Right renal pelvis (tissue), 4 donors: Measurements from ENCODE around the gene TIMM23. TPM values are rescaled to one million over a fixed set of nuclear protein-coding genes. Genes with fewer than 3 reads are reported as not detected.
"Not testable (repeated sequence)": the region's sequence is repeated elsewhere in the genome, so short reads cannot be mapped to it uniquely, and the experiment has no call there.

ENCODE experiments used
- DNase-seq, 4 donors: peaks; one replicate each; pipeline ENCODE4 v3.0.0-alpha.2; 2013; ENCODE audit warnings: low read depth in 4 of 4, low spot score in 3 of 4, missing footprints in 1 of 4
- polyA plus RNA-seq, 4 donors: library from polyadenylated mRNA; unstranded; fragments of 120-200 nt; gene quantifications; one replicate each; pipeline ENCODE4 v1.2.1, GENCODE V29; 2013; ENCODE audit not compliant: insufficient read length in 4 of 4

TIMM23 gene
- polyA plus RNA-seq, 4 donors: 66.1 to 73.2 (median 68.1) TPM

DNA sequence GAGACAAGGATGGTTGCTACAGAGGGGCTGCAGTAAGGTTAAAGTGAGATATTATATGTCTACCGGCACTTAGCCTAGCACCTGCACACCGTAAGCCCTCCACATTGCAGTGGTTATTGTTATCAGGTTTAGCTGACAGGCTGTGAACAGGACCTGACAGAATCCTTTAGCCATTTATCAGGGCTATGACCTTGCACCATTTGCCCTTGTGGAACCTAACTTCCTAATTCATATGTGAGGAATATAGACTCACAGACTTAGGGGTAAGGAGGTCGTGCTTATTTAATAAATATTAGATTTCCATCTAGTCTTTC, 48.0 kb downstream of the TIMM23 start:
- DNase-seq: no peak

DNA sequence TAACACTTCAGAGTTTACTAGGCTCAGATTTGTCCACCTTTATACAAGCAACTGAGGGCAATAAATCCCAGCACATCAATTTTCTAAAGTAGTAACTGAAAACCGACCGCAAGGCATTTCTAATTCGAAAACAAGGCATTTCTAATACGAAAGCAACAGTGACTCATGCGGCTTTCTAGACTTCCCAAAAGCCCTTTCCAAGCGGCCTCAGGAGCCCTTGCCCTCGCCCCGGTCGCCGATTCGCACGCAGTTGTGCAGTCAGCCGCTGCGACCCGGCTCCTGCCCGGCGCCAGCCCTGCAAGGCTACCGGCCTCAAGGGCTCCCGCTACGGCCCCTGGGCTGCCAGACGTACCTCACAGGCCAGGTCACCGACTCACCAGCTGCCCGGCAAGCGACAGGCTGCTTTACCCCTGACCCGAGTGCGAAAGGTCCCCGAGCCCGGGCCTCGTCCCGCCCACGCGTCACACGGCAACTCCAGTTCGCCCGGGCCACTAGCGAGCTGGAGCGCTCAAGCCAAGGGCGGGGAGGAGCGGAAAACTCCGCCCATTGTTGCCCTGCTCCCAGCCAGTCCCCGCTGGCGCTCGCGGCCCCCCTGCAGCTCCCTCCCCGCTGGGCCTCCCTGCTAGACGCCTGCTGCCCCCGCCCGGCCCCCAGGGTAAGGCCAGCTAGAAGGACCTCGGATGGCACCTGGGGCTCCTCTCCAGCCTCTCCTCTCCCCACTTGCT, 50.9 kb downstream of the TIMM23 start:
- peak; percentile 59 to 73 (median 68) for DNase-seq

DNA sequence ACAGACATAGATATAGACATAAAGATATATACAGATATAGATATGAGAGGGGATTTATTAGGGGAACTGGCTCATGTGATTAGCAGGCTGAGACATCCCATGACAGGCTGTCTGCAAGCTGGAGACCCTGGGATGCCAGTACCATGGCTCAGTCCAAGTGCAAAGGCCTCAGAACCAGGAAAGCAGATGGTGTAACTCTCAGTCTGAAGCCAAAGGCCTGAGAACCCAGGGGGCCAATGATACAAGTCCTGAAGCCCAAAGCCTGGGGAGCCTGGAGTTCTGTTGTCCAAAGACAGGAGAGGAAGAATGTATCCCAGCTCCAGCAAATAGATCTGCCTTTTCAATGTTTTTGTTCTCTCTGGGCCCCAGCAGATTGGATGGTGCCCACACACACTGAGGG, 52.7 kb downstream of the TIMM23 start:
- DNase-seq: no peak

DNA sequence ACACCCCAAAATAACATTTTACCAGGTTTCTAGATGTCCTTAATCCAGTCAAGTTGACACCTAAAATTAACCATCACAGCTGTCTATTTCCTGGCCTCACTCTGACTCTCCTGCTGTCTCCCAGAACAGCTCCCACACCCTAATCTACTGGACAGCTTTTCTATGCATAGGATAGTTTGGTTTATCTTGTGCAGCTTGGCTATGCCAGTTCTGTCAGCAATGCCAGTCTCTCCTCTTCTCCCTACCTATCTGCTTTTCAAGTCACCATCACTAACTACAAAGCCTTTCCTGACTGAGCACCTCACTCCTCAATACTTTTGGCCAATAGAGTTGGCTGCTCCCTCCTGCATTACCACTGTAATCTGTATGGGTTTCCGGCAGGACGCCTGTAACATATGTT, 53.1 kb downstream of the TIMM23 start:
- DNase-seq: no peak

DNA sequence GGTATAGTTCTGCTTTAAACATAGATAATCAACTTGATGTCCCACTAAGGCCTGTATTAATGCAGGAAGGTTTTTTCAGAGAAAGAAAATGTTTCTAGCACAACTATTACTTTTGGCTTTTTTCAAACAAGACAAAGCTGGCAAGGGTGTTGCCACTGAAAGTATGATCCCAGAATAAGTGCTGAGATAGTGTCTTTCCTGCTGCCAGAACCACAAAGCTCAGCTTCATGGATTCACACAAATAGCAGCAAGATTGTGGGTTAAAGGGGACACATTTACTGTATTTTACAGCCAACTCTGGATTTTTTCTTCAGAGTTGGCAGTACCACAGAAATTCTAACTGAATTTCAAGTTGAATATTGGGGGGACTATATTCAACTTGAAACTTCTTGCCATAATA, 53.8 kb downstream of the TIMM23 start:
- DNase-seq: no peak

DNA sequence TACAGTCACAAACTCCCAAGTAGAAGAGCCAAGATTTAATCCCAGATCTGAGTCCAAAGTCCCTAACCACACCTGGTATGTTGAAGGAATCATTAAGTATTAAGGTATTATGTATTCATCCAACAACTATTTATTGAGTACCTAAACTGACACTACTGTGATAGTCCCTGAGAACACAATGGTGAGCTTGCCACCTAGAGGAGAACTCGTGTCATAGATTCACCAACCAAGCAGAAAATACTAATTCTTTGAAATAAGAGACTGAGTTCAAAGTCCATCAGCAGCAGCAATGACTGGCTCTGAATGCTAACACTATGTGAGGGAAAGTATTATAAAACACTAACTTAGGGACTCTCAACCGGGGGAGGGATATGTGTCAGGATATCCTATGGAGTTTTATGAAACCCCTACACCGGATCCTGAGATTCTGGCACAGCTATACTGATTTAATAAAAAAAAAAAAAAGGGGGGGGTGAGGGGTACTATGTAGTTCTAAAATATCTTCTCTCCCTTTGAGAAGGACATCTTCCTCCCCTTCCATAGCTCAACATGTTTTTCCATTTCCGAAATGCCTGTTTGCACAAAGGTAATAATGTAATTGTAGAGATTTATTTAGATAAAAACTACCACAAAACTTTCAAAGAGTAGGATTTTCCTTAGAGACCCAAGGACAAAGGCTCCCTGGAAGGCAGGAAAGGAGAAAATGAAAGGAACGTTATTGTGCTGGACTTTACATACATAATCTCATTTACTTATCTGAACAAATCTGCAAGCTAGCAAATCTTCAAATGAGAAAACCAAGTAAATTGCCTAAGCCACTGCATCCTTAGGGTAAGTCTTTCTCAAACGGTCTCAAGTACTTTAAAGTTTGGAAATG, 56.5 kb downstream of the TIMM23 start:
- DNase-seq: peak in 2 of 4 donors; percentile 26 to 40

DNA sequence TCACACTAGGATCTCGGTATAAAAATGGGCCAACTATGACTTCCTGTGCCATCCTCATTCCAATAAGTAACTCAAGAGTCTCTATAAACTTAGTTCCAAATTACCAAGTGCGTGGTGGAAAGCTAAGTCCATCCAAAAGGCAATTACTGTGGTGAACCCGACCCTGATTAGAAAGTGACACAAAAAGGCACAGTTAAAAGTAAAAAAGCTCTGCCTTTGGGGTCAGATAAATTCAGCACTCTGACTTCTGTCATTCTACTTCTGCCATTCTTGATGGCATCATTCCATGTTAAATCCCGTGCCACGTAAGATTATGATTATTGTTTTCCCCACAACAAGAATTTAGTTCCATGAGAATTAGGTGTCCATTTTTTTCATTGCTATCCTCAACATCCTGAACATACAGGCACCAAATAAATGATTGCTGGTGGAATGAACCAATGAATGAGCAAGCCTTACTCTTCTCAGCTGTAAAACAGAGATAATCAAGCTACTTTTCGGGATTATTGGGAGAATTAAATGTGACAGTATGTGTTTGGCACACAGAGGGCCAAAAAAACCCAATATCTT, 57.3 kb downstream of the TIMM23 start:
- no peak for DNase-seq

DNA sequence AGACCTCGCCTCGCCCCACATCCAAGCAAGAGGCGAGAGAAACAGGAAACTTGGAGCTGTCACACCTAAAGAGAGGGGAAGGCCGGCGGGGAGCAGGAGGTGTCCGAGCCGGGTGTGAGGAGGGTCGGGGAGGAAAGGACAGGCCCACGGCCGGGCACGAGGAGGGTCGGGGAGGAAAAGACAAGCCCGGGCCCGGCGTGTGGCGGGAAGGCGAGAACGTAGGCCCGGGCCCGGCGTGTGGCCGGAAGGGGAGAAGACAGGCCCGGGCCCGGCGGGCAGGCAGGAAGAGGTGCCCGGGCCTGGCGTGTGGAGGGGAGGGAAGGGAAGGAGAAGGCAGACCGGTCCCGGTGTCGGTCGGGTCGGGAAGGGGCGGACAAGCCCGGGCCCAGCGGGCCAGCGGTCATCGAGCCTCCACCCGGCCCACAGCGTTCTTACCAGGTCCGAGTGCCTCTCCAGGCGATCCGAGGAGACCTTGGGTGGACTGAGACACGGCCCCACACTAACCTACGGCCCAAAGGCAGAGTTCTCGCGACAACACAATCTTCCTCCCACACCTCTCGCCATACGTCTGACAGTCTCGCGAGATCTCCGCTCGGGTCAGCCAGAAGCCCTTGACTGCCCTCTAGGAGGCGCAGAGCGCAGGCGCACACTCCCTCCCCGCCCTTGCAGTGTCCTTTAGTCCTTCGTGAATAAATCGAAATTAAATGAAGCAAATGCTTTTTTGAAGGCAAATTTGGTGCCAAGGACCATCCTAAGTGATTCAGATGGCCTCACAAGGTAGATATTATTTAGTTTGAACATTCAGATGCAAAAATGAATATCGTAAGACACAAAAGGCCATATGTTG, 58.0 kb downstream of the TIMM23 start, which contains the start of gene NCOA4:
TSS of gene NCOA4 (minus strand) at position 533 of the 847 bp plus-strand sequence. CDS start 13,943 bp downstream, outside the sequence.
- peak; percentile 95 to 96 (median 96) for DNase-seq

DNA sequence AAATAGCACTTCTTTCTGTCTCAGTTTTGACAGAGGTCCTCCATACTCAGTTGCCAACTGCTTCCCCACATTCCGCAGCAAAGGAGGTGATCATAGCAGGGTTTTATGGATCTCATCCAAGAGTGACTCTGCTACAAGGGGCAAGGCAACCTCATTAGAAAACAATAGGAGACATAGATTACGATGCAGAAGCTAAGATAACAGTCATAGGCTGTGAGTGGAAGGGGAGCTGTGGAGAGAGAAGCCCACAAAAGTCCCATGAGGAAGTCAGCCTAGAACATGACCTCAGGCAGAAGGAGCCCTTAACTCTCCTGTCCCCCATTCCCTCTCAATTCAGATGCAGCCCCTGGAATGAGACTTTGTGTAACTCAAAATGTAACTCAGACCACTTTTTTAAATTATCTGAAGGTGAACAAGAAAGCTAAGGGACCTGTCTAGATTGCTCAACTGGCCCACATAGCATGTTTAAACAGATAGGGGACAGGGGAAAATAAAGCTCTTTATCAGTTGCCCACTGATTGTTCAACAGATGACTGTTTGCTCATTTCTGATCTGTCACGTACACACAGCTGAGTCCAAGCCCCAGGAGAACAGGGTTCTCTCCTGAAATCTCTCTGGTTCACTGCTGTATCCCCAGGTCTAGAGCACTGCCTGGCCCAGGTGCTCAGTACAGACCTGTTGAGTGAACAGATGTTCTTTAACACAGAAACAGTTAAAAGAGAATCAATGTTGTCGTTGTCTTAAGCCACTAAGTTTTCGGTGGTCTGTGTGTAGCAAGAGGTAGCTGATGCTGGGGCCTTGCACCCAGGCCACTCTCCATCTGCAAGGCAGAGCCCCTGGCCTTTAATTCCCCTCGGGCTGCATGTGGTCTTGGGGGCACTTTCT, 59.6 kb downstream of the TIMM23 start:
- no peak for DNase-seq

DNA sequence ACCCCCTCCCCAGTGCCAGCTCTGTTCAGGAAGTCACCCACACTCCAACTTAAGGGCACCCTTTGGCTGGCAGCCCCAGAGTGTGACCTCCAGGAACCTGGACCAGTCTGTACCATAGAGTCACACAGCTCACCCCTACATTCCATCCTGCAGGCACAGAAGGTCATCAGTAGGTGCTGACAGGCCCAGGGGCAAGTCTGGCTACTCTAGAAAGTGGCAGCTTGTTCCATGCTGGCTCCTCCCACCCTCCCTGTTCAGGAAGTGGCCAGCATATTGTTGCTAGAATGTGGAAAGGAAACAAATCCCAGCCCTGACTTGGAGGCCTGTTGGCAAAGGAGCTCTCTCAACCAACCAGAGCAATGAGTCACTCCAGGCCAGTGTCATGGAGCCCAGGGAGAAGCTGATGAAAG, 61.3 kb downstream of the TIMM23 start:
- no peak for DNase-seq

DNA sequence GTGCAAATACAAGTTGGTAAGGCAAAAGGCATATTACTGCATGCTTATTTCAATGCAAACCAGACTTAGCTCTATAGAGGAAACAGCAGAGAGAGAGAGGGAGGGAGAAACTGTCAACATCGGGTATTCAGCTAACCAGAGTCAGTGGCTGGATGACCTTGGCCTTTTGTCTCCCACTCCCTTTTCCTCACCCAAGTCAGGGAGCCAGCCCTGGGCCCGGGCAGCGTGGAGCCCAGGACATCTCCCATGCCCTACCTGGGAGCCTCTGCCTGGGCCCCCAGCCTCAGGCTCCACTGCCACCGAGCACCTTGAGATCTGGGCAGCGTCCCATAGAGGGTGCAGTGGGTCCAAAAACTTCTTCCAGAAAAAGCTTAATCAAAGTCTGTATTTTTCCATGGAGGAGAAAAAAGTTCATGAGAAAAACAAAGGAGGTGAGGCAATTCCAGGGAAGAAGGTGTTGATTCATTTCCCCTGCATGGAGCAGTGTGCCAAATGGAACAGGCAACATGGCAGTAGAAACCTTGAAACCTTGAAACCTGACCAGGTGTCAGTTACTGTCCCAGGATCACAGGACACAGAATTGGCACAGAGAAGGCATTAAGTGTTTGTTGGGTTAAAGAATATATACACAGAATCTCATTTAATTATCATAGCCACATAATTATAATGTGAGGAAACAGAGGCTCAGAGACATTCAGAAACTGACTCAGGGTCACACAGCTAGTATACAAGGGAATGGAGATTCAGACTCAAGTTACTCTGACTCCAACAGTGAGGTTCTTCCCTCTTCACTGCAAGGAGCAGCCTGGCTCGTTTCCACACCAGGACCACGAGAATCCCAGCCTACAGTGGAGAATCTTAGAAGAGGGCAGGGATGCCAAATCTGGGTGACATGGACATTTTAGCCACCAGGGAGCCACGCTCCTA, 63.9 kb downstream of the TIMM23 start:
- DNase-seq: no peak

DNA sequence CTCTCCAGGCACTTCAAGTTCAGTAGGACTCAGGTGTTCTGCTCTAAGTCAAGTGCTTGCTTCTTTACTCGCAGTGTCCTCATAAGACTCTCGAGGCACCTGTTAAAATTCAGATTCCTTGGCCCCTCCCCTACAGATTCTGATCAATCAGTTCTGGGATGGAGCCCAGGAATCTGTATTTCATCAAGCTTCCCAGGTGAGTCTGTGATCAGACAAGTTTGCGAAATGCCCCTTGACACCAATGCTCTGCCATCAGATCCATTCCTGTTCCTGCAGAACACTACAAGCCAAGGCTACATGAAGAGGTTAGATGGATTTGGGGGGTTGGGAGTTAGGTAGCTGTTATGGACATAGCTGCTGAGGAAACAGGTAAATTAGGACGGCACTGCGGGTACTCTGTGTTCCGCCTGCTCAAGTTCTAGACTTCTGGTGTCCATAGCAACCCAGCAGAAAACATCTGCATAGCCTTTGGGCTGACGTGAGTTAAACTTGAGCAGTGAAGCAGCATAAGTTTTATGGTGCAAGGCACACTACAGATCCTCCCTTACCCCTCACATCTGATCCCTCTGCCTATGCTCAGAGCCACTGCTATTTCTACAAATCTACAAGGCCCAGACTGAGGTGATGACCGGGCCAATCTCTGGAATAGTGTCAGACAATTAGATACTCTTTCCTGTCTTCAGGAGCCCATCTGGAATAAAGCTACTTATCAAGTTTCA, 65.0 kb downstream of the TIMM23 start:
- DNase-seq: peak in 2 of 4 donors; percentile 9 to 54

DNA sequence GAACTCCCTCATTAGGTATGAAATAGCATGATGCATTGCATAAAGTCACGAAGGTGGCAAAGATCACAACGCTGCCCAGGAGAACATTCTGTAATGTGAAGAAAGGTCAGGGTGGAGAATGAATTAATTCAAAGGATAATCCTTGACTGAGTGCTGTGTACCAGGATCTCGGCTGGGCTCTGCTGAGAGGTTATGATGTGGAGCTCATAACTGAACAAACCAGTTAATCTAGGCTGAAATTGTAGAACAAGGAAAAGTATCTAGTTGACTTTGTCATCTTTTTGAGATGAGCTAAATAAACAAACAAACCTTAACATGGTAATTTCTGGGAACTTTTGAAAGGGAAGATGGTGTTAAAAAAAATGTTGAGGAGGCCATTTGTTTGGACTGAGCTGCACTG, 67.7 kb downstream of the TIMM23 start:
- DNase-seq: no peak

DNA sequence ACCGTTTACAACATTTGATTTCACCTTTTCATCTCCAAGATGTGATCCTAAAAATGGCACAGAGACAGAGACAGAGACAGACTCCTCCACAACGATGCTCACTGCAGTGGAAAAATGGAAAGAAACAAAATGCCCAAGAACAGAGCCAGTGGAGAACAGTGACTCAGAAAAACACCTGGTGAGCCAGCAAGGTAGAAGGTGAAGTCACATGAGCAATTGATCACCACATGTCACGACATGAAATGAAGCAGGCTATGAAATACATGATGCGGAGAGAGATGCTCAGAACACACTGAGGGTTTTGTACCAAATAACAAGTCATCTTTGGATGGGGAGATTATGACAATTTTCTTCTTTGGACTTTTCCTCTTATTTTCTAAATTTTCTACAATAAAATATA, 70.2 kb downstream of the TIMM23 start:
- DNase-seq: no peak

DNA sequence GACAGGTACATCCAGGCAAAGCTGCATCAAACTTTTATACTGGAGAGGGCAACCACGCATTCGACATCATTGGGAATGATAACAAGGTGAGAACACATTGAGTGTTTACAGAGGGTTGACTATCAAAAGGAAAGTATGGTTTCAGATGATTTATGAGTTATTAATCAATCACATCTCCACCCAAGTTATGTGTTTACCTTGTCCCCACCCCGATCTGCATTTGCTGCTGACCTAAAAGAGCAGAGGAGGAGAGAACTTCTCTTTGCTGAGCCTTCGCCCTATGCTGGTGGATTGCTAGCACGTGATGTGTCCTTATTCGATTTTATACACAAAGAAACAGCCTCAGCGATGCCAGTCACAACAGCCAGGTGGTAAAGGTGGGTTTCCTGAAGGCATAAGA, 74.0 kb downstream of the TIMM23 start, which contains the start of gene MSMB:
TSS of gene MSMB (minus strand) at position 9 of the 400 bp plus-strand sequence. CDS start 32 bp downstream, outside the sequence.
- no peak for DNase-seq

DNA sequence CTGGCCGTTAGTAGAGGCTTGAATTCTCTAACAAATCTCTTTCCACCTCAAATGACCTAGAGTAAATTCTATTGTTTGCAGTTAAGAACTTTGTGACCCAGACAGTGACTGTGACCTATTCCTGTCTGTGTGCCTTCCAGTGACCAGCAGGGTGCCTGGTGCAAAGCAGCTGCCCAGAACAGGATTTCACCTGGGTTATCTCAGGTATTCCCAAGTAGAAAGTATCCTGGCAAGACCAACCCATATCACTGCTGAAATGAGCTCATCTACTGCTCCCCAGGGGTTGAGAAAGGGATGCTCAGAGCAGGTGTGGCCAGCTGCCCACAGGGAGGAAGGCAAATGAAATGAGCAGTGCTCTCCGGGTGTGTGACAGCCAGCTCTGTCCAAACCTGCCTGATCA, 75.9 kb downstream of the TIMM23 start:
- no peak for DNase-seq

DNA sequence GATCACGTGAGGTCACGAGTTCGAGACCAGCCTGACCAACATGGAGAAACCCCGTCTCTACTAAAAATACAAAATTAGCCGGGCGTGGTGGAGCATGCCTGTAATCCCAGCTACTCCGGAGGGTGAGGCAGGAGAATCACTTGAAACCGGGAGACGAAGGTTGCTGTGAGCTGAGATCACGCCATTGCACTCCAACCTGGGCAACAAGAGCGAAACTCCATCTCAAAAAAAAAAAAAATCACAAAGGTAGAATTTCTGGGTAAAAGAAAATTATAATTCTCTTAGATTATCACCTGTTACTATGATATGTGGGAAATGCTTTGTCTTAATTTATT, 77.2 kb downstream of the TIMM23 start:
- DNase-seq: not testable (repeated sequence)
